ENCODE measurements around the gene VWA7.
"Not testable (repeated sequence)": the region's sequence is repeated elsewhere in the genome, so short reads cannot be mapped to it uniquely, and the experiment has no call there.

VWA7 gene

GRCh38 chr6:31776989-31777666 lies at the start of gene VWA7:
VWA7 (minus strand) TSS chr6:31777328; CDS start chr6:31776779, 549 bp downstream.
- H3K27ac ChIP-seq: peak within 1 kb of the TSS; percentile 81
- no peak for TF ChIP-seq ZFX (IDR thresholded peaks at IDR 0.05; ENCODE audit: borderline replicate concordance)

GRCh38 chr6:31826793-31827285 lies 49.7 kb upstream of the VWA7 start:
- H3K27ac ChIP-seq: peak overlapping the region; percentile 99
- TF ChIP-seq, protein P1, sequence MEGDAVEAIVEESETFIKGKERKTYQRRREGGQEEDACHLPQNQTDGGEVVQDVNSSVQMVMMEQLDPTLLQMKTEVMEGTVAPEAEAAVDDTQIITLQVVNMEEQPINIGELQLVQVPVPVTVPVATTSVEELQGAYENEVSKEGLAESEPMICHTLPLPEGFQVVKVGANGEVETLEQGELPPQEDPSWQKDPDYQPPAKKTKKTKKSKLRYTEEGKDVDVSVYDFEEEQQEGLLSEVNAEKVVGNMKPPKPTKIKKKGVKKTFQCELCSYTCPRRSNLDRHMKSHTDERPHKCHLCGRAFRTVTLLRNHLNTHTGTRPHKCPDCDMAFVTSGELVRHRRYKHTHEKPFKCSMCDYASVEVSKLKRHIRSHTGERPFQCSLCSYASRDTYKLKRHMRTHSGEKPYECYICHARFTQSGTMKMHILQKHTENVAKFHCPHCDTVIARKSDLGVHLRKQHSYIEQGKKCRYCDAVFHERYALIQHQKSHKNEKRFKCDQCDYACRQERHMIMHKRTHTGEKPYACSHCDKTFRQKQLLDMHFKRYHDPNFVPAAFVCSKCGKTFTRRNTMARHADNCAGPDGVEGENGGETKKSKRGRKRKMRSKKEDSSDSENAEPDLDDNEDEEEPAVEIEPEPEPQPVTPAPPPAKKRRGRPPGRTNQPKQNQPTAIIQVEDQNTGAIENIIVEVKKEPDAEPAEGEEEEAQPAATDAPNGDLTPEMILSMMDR (IDR thresholded peaks at IDR 0.05): no peak
- no peak for TF ChIP-seq ZFX (IDR thresholded peaks at IDR 0.05; ENCODE audit: borderline replicate concordance)

- no peak for TF ChIP-seq ZFX (IDR thresholded peaks at IDR 0.05; ENCODE audit: borderline replicate concordance)
- TF ChIP-seq, protein P1 (IDR thresholded peaks at IDR 0.05): no peak
- peak overlapping the region; percentile 99 for H3K27ac ChIP-seq
Measured at GRCh38 chr6:31825553-31825952, 48.4 kb upstream of the VWA7 start.

GRCh38 chr6:31823592-31824196 lies 46.6 kb upstream of the VWA7 start:
- H3K27ac ChIP-seq: not testable (repeated sequence)

DNA sequence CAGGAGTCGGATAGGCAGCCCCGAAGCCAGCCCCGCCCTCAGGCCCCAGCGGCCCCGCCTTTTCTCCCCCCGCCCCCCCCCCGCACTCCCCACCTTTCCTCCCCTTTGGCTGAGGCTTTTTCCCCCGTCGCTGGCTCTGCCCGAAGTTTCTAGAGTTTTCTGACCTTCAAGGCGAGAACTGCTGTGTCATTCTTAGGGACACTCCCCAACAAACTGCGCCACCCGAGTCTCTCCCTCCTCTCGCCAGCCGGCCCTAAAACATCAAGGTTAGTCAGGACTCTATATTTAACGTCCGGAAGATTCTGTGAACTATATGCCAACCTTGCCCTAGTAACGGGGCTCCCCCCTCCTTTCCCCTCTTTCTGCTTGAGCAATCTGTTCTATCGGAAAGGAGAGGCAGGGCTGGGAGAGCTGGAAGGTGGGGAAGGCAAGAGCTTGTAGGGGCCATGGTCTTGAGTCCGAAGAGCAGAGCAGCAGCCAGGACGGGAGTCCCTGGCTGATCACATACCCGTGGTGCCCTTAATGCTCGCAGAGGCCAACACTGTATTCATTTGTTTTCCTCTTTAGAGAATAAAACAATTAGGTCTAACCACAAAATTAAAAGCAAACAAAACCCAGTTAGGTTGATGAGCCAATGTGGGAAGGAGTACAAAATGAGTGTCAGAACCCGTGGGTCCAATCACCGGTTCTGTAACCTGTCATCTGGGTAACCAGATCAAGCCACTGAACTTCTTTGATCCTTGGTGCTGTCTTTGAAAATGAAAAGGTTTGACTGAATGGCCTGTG lies 45.1 kb upstream of the VWA7 start:
- no peak for TF ChIP-seq ZFX (IDR thresholded peaks at IDR 0.05; ENCODE audit: borderline replicate concordance)
- TF ChIP-seq, protein P1 (IDR thresholded peaks at IDR 0.05): no peak
- H3K27ac ChIP-seq: peak overlapping the region; percentile 9; the same call in 1 of the 2 replicates

DNA sequence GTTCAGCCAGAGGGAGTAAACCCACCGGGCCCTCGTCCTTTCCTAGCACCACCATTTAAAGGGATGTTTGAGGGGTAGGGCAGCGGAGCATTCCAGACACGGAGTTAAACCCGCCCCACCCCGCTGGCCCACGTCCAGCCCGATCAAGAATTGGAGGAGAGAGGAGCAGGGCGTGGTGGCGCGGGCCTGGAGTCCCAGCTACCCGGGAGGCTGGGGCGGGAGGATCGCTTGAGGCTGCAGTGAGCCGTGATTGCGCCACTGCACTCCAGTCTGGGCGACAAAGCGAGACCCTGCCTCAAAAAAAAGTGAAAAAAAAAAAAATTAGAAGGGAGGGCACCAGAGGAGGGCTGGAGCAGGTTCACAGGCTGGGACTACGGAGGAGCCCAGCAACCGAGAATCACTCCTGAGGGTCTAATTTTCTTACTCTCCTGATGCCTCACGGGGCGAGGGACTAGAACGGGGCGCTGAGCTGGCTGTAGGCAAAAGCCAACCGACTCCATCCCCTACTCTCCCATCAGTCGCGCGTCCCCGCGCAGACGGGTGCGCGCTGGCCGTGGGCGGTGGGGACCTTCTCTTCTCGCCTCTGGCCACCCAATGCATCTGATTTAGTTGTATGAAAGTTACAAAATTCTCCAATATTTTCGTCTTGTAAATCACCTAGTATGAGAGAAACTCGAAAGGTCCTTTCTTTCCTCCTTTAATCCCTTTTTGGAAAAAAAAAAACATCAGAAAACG lies 44.3 kb upstream of the VWA7 start:
- H3K27ac ChIP-seq: no peak overlapping the region
- TF ChIP-seq ZFX (IDR thresholded peaks at IDR 0.05; ENCODE audit: borderline replicate concordance): no peak

DNA sequence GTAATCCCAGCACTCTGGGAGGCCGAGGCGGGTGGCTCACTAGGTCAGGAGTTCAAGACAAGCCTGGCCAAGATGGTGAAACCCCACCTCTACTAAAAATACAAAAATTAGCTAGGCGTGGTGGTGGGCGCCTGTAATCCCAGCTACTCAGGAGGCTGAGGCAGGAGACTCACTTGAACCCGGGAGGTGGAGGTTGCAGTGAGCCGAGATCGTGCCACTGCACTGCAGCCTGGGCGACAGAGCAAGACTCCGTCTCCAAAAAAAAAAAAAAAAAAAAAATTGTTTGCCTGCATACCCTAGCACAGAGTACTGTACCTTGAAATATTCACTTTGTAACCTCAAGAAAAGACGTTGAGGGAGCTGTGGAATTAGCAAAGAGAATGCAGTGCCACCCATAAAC lies 43.3 kb upstream of the VWA7 start:
- not testable (repeated sequence) for H3K27ac ChIP-seq

- H3K27ac ChIP-seq: no peak overlapping the region
- TF ChIP-seq, protein P1 (IDR thresholded peaks at IDR 0.05): no peak
- no peak for TF ChIP-seq ZFX (IDR thresholded peaks at IDR 0.05; ENCODE audit: borderline replicate concordance)
Measured at GRCh38 chr6:31819871-31820299, 42.8 kb upstream of the VWA7 start.

GRCh38 chr6:31817929-31818511 lies 40.9 kb upstream of the VWA7 start:
- not testable (repeated sequence) for H3K27ac ChIP-seq

DNA sequence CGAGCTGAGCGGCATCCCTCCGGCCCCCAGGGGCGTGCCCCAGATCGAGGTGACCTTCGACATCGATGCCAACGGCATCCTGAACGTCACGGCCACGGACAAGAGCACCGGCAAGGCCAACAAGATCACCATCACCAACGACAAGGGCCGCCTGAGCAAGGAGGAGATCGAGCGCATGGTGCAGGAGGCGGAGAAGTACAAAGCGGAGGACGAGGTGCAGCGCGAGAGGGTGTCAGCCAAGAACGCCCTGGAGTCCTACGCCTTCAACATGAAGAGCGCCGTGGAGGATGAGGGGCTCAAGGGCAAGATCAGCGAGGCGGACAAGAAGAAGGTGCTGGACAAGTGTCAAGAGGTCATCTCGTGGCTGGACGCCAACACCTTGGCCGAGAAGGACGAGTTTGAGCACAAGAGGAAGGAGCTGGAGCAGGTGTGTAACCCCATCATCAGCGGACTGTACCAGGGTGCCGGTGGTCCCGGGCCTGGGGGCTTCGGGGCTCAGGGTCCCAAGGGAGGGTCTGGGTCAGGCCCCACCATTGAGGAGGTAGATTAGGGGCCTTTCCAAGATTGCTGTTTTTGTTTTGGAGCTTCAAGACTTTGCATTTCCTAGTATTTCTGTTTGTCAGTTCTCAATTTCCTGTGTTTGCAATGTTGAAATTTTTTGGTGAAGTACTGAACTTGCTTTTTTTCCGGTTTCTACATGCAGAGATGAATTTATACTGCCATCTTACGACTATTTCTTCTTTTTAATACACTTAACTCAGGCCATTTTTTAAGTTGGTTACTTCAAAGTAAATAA lies 40.2 kb upstream of the VWA7 start:
- H3K27ac ChIP-seq: not testable (repeated sequence)

Measured in 22Rv1 (cell line).